MCF 10A (cell line): Measurements from ENCODE around the gene PPIL1. TPM values are rescaled to one million over a fixed set of nuclear protein-coding genes. Genes with fewer than 3 reads are reported as not detected.
A peak's percentile ranks its signal among the peaks of the same experiment; 100 is the strongest.

ENCODE experiments used
- BruUV-seq: library from RNA; stranded (reverse); fragments of 400-500 nt; replicated peaks from 2 replicates; lab custom pipeline; 2021; lab: Mats Ljungman, UMichigan
- CTCF ChIA-PET: fragments of 300-600 bp; sonication (Branson Sonifier 250); formaldehyde crosslinking; extraction: SDS; loops from one replicate; lab custom pipeline; 2021; ENCODE audit warnings: antibody characterized with exemption, inconsistent platforms; lab: Yijun Ruan, JAX
- POLR2A ChIA-PET: fragments of 300-600, 350-650 bp; sonication (Branson Sonifier 250); formaldehyde crosslinking; extraction: SDS; loops from one replicate; lab custom pipeline; 2020; ENCODE audit warnings: antibody characterized with exemption, inconsistent platforms; lab: Yijun Ruan, JAX
- DNase-seq: peaks from one replicate; pipeline ENCODE4 v3.0.0-alpha.2; 2018; ENCODE audit not compliant: unreplicated experiment
- H3K27ac Mint-ChIP-seq: one replicate; pipeline ENCODE4 v1.8.0; 2022; ENCODE audit warnings: mild to moderate bottlenecking, low read depth, mixed read lengths; ENCODE audit not compliant: unreplicated experiment
- H3K27me3 Mint-ChIP-seq: one replicate; pipeline ENCODE4 v1.8.0; 2022; ENCODE audit warnings: mixed read lengths; ENCODE audit not compliant: insufficient read depth, unreplicated experiment
- H3K36me3 Mint-ChIP-seq: one replicate; pipeline ENCODE4 v1.8.0; 2022; ENCODE audit warnings: mild to moderate bottlenecking, moderate library complexity, mixed read lengths; ENCODE audit not compliant: insufficient read depth, unreplicated experiment
- H3K4me1 Mint-ChIP-seq: one replicate; pipeline ENCODE4 v1.8.0; 2022; ENCODE audit warnings: mixed read lengths; ENCODE audit not compliant: insufficient read depth, unreplicated experiment
- H3K4me3 Mint-ChIP-seq: one replicate; pipeline ENCODE4 v1.8.0; 2022; ENCODE audit warnings: mild to moderate bottlenecking, moderate library complexity, mixed read lengths; ENCODE audit not compliant: unreplicated experiment
- H3K9me3 Mint-ChIP-seq: one replicate; pipeline ENCODE4 v1.8.0; 2022; ENCODE audit warnings: mixed read lengths; ENCODE audit not compliant: unreplicated experiment
- CTCF ChIP-seq: fragments of 200-600 bp; IDR thresholded peaks from one replicate; pipeline ENCODE4 v1.8.0; 2022; ENCODE audit warnings: antibody characterized with exemption, mild to moderate bottlenecking; ENCODE audit not compliant: unreplicated experiment
- intact Hi-C: fragments of 100-400 bp; cut with micrococcal nuclease; formaldehyde crosslinking; loops from 2 replicates; pipeline ENCODE4 v1.14.1; 2022
- total RNA-seq: library from RNA; stranded (reverse); gene quantifications from 2 replicates; pipeline ENCODE4 v1.2.3, GENCODE V29; 2022

Gene PPIL1
- total RNA-seq, 1 experiment from 2014 or later: 54.9 TPM

- peaks cover 40% of the 10 kb centered on the region for H3K36me3 Mint-ChIP-seq
- CTCF ChIA-PET: interaction anchor here (0.6 to 5.2 kb wide), 13 partner anchors 8 to 254 kb away, joined by 3 to 64 read pairs (median 3); no protein-coding TSS in a partner anchor
These were observed 22.0 kb downstream of the PPIL1 start for GRCh38 chr6:36852481-36853147.

GRCh38 chr6:36851626-36852025, 23.0 kb downstream of the PPIL1 start:
- no peak overlapping the region for H3K4me3 Mint-ChIP-seq
- no peaks in the 10 kb centered on the region for H3K9me3 Mint-ChIP-seq
- DNase-seq: no peak
- peak overlapping the region; percentile 7 for H3K27ac Mint-ChIP-seq
- H3K27me3 Mint-ChIP-seq: no peaks in the 10 kb centered on the region
- BruUV-seq: no TSS peak
- peaks cover 17% of the 10 kb centered on the region for H3K4me1 Mint-ChIP-seq
- H3K36me3 Mint-ChIP-seq: peaks cover 33% of the 10 kb centered on the region
- no peak for TF ChIP-seq CTCF
- ChIA-PET POLR2A (interaction anchor here (0.6 to 2.8 kb wide), 5 partner anchors 11 to 237 kb away, joined by 3 to 18 read pairs (median 4); partner anchors contain the start of gene PPIL1), CTCF (interaction anchor here (0.6 to 5.2 kb wide), 18 partner anchors 9 to 719 kb away, joined by 3 to 64 read pairs (median 3); no protein-coding TSS in a partner anchor)
- intact Hi-C loops: loop anchor here (1.0 kb wide), 2 partner anchors 85 to 167 kb away; no protein-coding TSS in a partner anchor

More at GRCh38 chr6:36852481-36853147, 22.0 kb downstream of the PPIL1 start:
- POLR2A ChIA-PET: interaction anchor here (0.6 to 2.8 kb wide), 9 partner anchors 10 to 238 kb away, joined by 3 to 18 read pairs (median 3); partner anchors contain the start of gene PPIL1
- peak; percentile 8 for TF ChIP-seq CTCF
- intact Hi-C loops: no loop called here
- no peak for DNase-seq
- BruUV-seq: no TSS peak
- Mint-ChIP-seq H3K4me1 (peaks cover 17% of the 10 kb centered on the region), H3K9me3 (no peaks in the 10 kb centered on the region), H3K27ac (peak overlapping the region; percentile 11), H3K27me3 (no peaks in the 10 kb centered on the region), H3K4me3 (no peak overlapping the region)

- no peaks in the 10 kb centered on the region for H3K9me3 Mint-ChIP-seq
- H3K27me3 Mint-ChIP-seq: no peaks in the 10 kb centered on the region
- no TSS peak for BruUV-seq
- no peak overlapping the region for H3K4me3 Mint-ChIP-seq
- DNase-seq: peak; percentile 74
- intact Hi-C loops: loop anchor here (1.0 kb wide), 2 partner anchors 85 to 167 kb away; no protein-coding TSS in a partner anchor
- peaks cover 17% of the 10 kb centered on the region for H3K4me1 Mint-ChIP-seq
- peak; percentile 83 for TF ChIP-seq CTCF
- H3K36me3 Mint-ChIP-seq: peaks cover 29% of the 10 kb centered on the region
- POLR2A ChIA-PET: interaction anchor here (0.8 to 2.8 kb wide), 2 partner anchors 23 to 167 kb away, joined by 4 to 18 read pairs; partner anchors contain the start of gene PPIL1
- no peak overlapping the region for H3K27ac Mint-ChIP-seq
- CTCF ChIA-PET: interaction anchor here (0.8 to 5.2 kb wide), 18 partner anchors 10 to 719 kb away, joined by 3 to 64 read pairs (median 4); no protein-coding TSS in a partner anchor
These were observed 23.4 kb downstream of the PPIL1 start for GRCh38 chr6:36851149-36851614.

GRCh38 chr6:36850021-36850420, 24.6 kb downstream of the PPIL1 start:
- intact Hi-C loops: no loop called here

More at GRCh38 chr6:36850021-36850420, 24.6 kb downstream of the PPIL1 start:
- Mint-ChIP-seq H3K9me3 (no peaks in the 10 kb centered on the region), H3K4me1 (peaks cover 17% of the 10 kb centered on the region), H3K27ac (no peak overlapping the region), H3K4me3 (no peak overlapping the region), H3K27me3 (no peaks in the 10 kb centered on the region), H3K36me3 (peaks cover 20% of the 10 kb centered on the region)
- DNase-seq: no peak
- POLR2A ChIA-PET: interaction anchor here (0.7 to 1.6 kb wide), 3 partner anchors 9 to 150 kb away, joined by 3 to 4 read pairs (median 3); no protein-coding TSS in a partner anchor
- CTCF ChIA-PET: interaction anchor here (0.6 to 5.2 kb wide), 17 partner anchors 7 to 235 kb away, joined by 3 to 64 read pairs (median 4); no protein-coding TSS in a partner anchor
- BruUV-seq: no TSS peak
- no peak for TF ChIP-seq CTCF
